HEK293T (cell line): ENCODE data around the gene NCF4.

Experiments used
- ARNT ChIP-seq: fragments of 450-650 bp; IDR thresholded peaks from 2 replicates; pipeline ENCODE4 v1.6.1; 2017; ENCODE audit warnings: mild to moderate bottlenecking
- FOXK2 ChIP-seq: fragments of 450-650 bp; IDR thresholded peaks from 2 replicates; pipeline ENCODE4 v1.6.1; 2016; ENCODE audit warnings: mild to moderate bottlenecking
- FOXM1 ChIP-seq: fragments of 450-650 bp; IDR thresholded peaks from 2 replicates; pipeline ENCODE4 v1.6.1; 2017; ENCODE audit warnings: mild to moderate bottlenecking, borderline replicate concordance
- HDGF ChIP-seq: fragments of 450-650 bp; IDR thresholded peaks from 2 replicates; pipeline ENCODE4 v1.6.1; 2017; ENCODE audit warnings: antibody characterized with exemption, borderline replicate concordance
- SP1 ChIP-seq: fragments of 450-650 bp; IDR thresholded peaks from 2 replicates; pipeline ENCODE4 v1.6.1; 2017
- SUZ12 ChIP-seq: fragments of 450-650 bp; IDR thresholded peaks from 2 replicates; pipeline ENCODE4 v1.6.1; 2016; ENCODE audit warnings: mild to moderate bottlenecking
- TARDBP ChIP-seq: fragments of 450-650 bp; IDR thresholded peaks from 2 replicates; pipeline ENCODE4 v1.6.1; 2016

DNA sequence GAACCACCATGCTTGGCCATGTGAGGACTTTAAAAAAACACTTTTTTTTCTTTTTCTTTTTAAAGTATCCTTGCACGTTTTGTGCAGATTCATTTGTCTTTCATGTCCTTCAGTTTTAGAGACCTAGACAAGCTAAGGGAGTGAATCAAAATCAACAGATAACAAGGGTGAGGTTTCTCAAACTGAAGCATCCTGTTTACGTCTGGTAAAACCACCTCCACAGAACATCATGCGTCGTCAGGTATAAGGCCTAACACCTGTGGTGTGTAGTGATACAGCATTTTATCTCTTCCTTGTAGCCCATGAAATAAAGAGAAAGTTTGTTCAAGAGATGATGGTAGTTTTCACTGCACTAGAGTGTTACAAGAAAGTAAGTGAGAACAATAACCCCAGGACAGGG is 26.4 kb downstream of the NCF4 start:
- TF ChIP-seq ARNT (no peak), FOXK2 (no peak), SUZ12 (no peak), TARDBP (no peak), HDGF (no peak), SP1 (no peak), FOXM1 (no peak)
